HG03378 (cell line): Measurements from ENCODE around the gene CAMK2A.

Source experiments
- ATAC-seq: cut with Tn5 transposase; IDR thresholded peaks from one replicate; pipeline ENCODE4 v1.9.1; 2021; ENCODE audit warnings: mild to moderate bottlenecking, moderate library complexity; ENCODE audit not compliant: unreplicated experiment

The CAMK2A gene

GRCh38 chr5:150173161-150173560 lies 116.4 kb downstream of the CAMK2A start:
- no peak for ATAC-seq

- ATAC-seq = no peak
Measured at GRCh38 chr5:150172556-150172955, 117.0 kb downstream of the CAMK2A start.

GRCh38 chr5:150172145-150172544 lies 117.4 kb downstream of the CAMK2A start:
- no peak for ATAC-seq
